ENCODE measurements around the gene FEN1.

DNA sequence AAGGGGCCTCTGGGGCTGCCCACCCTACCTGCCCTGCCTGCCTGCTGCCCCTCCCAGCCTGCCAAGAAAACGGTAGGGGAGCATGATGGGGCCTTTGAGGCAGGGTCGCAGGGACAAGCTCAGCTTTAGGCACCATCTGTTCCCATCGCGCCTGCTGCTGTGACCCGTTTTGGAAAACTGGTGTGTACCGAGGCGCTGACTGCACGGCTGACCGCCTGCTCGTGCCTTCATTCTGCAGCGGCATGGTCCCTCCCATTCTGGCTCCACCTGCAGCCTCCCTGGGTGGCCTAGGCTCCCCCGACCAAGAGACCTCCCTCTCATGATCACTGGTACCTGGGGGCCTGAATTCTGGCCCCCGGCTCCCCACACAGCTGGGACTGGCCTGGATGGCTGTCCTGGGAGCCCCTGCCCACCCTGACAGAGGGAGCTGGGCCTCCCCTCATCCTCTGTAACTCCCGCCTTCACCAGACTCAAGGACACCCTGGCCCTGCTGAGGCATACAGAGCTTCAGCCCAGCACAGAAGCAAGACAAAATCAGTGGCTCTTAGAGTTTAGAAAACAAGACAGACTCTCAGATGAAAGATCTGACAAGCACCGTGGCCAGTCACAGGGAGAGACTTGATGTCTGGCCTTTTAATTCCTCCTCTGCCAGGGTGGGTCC lies 46.8 kb upstream of the FEN1 start:
- TF ChIP-seq, protein P1, sequence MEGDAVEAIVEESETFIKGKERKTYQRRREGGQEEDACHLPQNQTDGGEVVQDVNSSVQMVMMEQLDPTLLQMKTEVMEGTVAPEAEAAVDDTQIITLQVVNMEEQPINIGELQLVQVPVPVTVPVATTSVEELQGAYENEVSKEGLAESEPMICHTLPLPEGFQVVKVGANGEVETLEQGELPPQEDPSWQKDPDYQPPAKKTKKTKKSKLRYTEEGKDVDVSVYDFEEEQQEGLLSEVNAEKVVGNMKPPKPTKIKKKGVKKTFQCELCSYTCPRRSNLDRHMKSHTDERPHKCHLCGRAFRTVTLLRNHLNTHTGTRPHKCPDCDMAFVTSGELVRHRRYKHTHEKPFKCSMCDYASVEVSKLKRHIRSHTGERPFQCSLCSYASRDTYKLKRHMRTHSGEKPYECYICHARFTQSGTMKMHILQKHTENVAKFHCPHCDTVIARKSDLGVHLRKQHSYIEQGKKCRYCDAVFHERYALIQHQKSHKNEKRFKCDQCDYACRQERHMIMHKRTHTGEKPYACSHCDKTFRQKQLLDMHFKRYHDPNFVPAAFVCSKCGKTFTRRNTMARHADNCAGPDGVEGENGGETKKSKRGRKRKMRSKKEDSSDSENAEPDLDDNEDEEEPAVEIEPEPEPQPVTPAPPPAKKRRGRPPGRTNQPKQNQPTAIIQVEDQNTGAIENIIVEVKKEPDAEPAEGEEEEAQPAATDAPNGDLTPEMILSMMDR (IDR thresholded peaks at IDR 0.05; ENCODE audit: insufficient read depth, low read depth, low read length) = no peak
- TF ChIP-seq EZH2 (IDR thresholded peaks at IDR 0.05; ENCODE audit: insufficient read depth, low read length) = no peak
